Measurements from ENCODE around the gene SDR39U1.

The SDR39U1 gene

DNA sequence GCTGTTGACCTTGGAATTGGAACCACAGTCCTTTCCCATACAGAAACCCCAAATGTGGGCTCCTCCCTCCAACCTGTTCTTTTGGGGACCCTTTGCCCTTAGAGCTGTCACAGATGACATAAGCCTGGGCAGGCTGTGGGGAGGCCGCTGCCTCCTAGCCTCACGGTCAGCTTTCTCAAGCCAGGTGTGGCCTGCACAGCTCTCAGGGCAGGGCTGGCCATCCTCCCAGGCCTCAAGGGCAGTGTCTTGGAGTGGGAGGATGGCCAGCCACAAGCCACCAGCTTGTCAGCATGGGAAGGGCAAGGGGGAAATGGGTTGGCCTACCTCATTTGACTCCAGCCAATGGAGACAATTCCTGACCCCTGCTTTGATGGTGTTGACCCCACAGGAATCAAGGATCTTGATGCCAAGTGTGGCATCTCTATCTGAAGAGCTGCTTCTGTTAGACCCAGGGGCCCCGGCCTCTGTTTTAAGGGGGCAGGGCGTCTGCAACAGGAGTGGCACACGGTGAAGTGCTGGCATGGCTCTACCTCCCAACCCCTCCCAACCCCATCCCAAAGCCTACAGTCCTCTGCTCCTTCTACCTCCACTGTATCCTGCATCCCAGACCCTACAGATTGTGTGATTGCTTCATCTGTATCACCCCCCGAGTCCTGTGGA is 24.6 kb downstream of the SDR39U1 start:
- H3K4me1 ChIP-seq (ENCODE audit: insufficient read depth, poor library complexity, severe bottlenecking), result peaks cover 7% of the 10 kb centered on the region

DNA sequence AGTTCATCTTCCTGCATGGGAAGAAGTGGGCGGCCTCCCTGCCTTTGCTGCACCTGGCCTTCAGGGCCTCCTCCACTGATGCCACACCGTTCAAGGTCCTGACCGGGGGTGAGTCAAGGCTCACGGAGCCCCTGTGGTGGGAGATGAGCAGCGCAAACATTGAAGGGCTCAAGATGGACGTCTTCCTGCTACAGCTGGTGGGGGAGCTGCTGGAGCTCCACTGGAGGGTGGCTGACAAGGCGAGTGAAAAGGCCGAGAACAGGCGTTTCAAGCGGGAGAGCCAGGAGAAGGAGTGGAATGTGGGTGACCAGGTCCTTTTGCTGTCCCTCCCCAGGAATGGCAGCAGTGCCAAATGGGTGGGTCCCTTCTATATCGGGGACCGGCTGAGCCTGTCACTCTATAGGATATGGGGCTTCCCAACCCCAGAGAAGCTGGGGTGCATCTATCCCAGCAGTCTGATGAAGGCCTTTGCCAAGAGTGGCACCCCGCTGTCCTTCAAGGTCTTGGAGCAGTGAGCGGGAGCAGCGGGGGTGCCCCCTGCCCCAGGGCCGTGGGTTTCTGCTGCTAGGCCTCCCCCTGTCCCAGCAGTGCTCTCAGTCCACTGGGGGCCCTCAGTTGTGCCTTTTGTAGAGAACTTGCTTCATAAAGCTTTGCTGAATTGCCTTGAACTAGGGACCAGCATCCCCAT is 25.5 kb downstream of the SDR39U1 start:
- Histone ChIP-seq H3K27ac (ENCODE audit: poor library complexity, severe bottlenecking) (no peak overlapping the region), H3K9me3 (ENCODE audit: severe bottlenecking) (no peaks in the 10 kb centered on the region), H3K36me3 (ENCODE audit: low read depth) (no peaks in the 10 kb centered on the region), H3K27me3 (ENCODE audit: insufficient read depth, poor library complexity, severe bottlenecking) (no peaks in the 10 kb centered on the region), H3K4me1 (ENCODE audit: insufficient read depth, poor library complexity, severe bottlenecking) (peaks cover 7% of the 10 kb centered on the region), H3K4me3 (ENCODE audit: severe bottlenecking) (no peak overlapping the region)
- no peak for DNase-seq (ENCODE audit: low spot score)
- TF ChIP-seq, protein P1, sequence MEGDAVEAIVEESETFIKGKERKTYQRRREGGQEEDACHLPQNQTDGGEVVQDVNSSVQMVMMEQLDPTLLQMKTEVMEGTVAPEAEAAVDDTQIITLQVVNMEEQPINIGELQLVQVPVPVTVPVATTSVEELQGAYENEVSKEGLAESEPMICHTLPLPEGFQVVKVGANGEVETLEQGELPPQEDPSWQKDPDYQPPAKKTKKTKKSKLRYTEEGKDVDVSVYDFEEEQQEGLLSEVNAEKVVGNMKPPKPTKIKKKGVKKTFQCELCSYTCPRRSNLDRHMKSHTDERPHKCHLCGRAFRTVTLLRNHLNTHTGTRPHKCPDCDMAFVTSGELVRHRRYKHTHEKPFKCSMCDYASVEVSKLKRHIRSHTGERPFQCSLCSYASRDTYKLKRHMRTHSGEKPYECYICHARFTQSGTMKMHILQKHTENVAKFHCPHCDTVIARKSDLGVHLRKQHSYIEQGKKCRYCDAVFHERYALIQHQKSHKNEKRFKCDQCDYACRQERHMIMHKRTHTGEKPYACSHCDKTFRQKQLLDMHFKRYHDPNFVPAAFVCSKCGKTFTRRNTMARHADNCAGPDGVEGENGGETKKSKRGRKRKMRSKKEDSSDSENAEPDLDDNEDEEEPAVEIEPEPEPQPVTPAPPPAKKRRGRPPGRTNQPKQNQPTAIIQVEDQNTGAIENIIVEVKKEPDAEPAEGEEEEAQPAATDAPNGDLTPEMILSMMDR (IDR thresholded peaks at IDR 0.05; ENCODE audit: poor library complexity, severe bottlenecking), result no peak
- ATAC-seq (ENCODE audit: low read depth), result no peak

More for the DNA sequence above, 24.6 kb downstream of the SDR39U1 start:
- Histone ChIP-seq H3K36me3 (ENCODE audit: low read depth) (no peaks in the 10 kb centered on the region), H3K9me3 (ENCODE audit: severe bottlenecking) (no peaks in the 10 kb centered on the region), H3K4me3 (ENCODE audit: severe bottlenecking) (no peak overlapping the region), H3K27ac (ENCODE audit: poor library complexity, severe bottlenecking) (peak overlapping the region; percentile 41), H3K27me3 (ENCODE audit: insufficient read depth, poor library complexity, severe bottlenecking) (no peaks in the 10 kb centered on the region)
- ATAC-seq (ENCODE audit: low read depth), result no peak
- DNase-seq (ENCODE audit: low spot score), result no peak
- TF ChIP-seq, protein P1 (IDR thresholded peaks at IDR 0.05; ENCODE audit: poor library complexity, severe bottlenecking), result no peak

DNA sequence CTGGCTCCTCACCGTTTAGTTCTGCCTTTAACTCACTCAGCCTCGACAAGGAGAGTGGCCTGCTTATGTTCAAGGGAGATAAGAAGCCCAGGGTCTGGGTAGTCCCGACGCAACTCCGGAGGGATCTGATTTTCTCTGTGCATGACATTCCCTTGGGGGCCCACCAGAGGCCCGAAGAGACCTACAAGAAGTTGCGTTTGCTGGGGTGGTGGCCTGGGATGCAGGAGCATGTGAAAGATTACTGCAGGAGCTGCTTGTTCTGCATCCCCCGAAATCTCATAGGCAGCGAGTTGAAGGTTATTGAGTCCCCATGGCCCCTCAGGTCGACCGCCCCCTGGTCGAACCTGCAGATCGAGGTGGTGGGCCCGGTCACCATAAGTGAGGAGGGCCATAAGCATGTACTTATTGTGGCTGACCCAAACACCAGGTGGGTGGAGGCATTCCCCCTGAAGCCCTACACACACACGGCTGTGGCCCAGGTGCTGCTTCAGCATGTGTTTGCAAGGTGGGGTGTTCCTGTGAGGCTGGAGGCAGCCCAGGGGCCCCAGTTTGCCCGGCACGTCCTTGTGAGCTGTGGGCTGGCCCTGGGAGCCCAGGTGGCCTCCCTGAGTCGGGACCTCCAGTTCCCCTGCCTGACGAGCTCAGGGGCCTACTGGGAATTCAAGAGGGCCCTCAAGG is 26.2 kb downstream of the SDR39U1 start:
- DNase-seq (ENCODE audit: low spot score) (no peak), ATAC-seq (ENCODE audit: low read depth) (no peak)
- Histone ChIP-seq H3K4me3 (ENCODE audit: severe bottlenecking) (no peak overlapping the region), H3K27ac (ENCODE audit: poor library complexity, severe bottlenecking) (no peak overlapping the region), H3K36me3 (ENCODE audit: low read depth) (no peaks in the 10 kb centered on the region), H3K27me3 (ENCODE audit: insufficient read depth, poor library complexity, severe bottlenecking) (no peaks in the 10 kb centered on the region), H3K4me1 (ENCODE audit: insufficient read depth, poor library complexity, severe bottlenecking) (peaks cover 7% of the 10 kb centered on the region), H3K9me3 (ENCODE audit: severe bottlenecking) (no peaks in the 10 kb centered on the region)
- TF ChIP-seq, protein P1 (IDR thresholded peaks at IDR 0.05; ENCODE audit: poor library complexity, severe bottlenecking), result no peak

DNA sequence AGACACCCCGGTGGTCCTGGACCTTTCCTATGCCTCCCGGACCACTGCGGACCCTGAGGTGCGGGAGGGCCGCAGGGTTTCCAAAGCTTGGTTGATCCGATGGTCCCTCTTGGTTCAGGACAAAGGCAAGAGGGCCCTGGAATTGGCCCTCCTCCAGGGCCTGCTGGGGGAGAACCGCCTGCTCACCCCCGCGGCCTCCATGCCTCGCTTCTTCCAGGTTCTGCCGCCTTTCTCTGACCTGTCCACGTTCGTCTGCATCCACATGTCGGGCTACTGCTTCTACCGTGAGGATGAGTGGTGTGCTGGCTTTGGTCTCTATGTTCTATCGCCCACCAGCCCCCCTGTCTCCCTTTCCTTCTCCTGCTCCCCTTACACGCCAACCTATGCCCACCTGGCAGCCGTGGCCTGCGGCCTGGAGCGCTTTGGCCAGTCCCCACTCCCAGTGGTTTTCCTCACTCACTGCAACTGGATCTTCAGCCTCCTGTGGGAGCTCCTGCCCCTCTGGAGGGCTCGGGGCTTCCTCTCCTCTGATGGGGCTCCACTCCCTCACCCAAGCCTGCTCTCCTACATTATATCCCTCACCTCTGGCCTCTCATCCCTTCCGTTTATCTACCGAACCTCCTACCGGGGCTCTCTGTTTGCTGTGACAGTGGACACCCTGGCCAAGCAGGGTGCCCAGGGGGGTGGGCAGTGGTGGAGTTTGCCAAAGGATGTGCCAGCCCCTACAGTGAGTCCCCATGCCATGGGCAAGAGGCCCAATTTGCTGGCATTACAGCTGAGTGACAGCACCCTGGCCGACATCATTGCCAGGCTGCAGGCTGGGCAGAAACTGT is 26.9 kb downstream of the SDR39U1 start:
- DNase-seq (ENCODE audit: low spot score) (no peak), ATAC-seq (ENCODE audit: low read depth) (no peak)
- Histone ChIP-seq H3K27ac (ENCODE audit: poor library complexity, severe bottlenecking) (no peak overlapping the region), H3K27me3 (ENCODE audit: insufficient read depth, poor library complexity, severe bottlenecking) (no peaks in the 10 kb centered on the region), H3K4me1 (ENCODE audit: insufficient read depth, poor library complexity, severe bottlenecking) (peaks cover 7% of the 10 kb centered on the region), H3K4me3 (ENCODE audit: severe bottlenecking) (no peak overlapping the region), H3K9me3 (ENCODE audit: severe bottlenecking) (no peaks in the 10 kb centered on the region), H3K36me3 (ENCODE audit: low read depth) (no peaks in the 10 kb centered on the region)
- TF ChIP-seq, protein P1 (IDR thresholded peaks at IDR 0.05; ENCODE audit: poor library complexity, severe bottlenecking), result no peak
